Measurements from ENCODE around the gene AMFR. TPM values are rescaled to one million over a fixed set of nuclear protein-coding genes. Genes with fewer than 3 reads are reported as not detected.

The AMFR gene
- total RNA-seq, 2 donors from 2014 or later: 64.8 to 102 TPM

GRCh38 chr16:56331399-56331798 is 93.9 kb downstream of the AMFR start:
- Mint-ChIP-seq H3K4me1 (peaks cover 3% of the 10 kb centered on the region), H3K27ac (no peak overlapping the region), H3K4me3 (no peak overlapping the region), H3K36me3 (ENCODE audit: low read depth) (peaks cover 3% of the 10 kb centered on the region), H3K27me3 (no peaks in the 10 kb centered on the region)
- DNase-seq (no peak), ATAC-seq (no peak)
- no peaks in the 10 kb centered on the region for H3K9me3 ChIP-seq (ENCODE audit: control insufficient read depth, low read length, poor library complexity, severe bottlenecking)

- peaks cover 3% of the 10 kb centered on the region for H3K36me3 Mint-ChIP-seq (ENCODE audit: low read depth)
- peak overlapping the region; percentile 61 for H3K27ac Mint-ChIP-seq
- peaks cover 8% of the 10 kb centered on the region for H3K4me1 Mint-ChIP-seq
- DNase-seq: no peak
- H3K9me3 ChIP-seq (ENCODE audit: control insufficient read depth, low read length, poor library complexity, severe bottlenecking): no peaks in the 10 kb centered on the region
- no peak overlapping the region for H3K4me3 Mint-ChIP-seq
- H3K27me3 Mint-ChIP-seq: no peaks in the 10 kb centered on the region
- no peak for ATAC-seq
Measured at GRCh38 chr16:56330476-56330875, 94.9 kb downstream of the AMFR start.

- H3K27ac Mint-ChIP-seq: no peak overlapping the region
- H3K4me1 Mint-ChIP-seq: peaks cover 8% of the 10 kb centered on the region
- peaks cover 3% of the 10 kb centered on the region for H3K36me3 Mint-ChIP-seq (ENCODE audit: low read depth)
- no peak for ATAC-seq
- DNase-seq: no peak
- no peak overlapping the region for H3K4me3 Mint-ChIP-seq
- no peaks in the 10 kb centered on the region for H3K9me3 ChIP-seq (ENCODE audit: control insufficient read depth, low read length, poor library complexity, severe bottlenecking)
- no peaks in the 10 kb centered on the region for H3K27me3 Mint-ChIP-seq
Measured at GRCh38 chr16:56329887-56330286, 95.5 kb downstream of the AMFR start.

- Mint-ChIP-seq H3K4me3 (no peak overlapping the region), H3K27me3 (no peaks in the 10 kb centered on the region), H3K27ac (no peak overlapping the region), H3K36me3 (ENCODE audit: low read depth) (peaks cover 3% of the 10 kb centered on the region), H3K4me1 (peaks cover 8% of the 10 kb centered on the region)
- no peak for ATAC-seq
- DNase-seq: no peak
- H3K9me3 ChIP-seq (ENCODE audit: control insufficient read depth, low read length, poor library complexity, severe bottlenecking): no peaks in the 10 kb centered on the region
Measured at GRCh38 chr16:56328276-56329022, 96.9 kb downstream of the AMFR start.

- H3K4me1 Mint-ChIP-seq: peaks cover 8% of the 10 kb centered on the region
- H3K36me3 Mint-ChIP-seq (ENCODE audit: low read depth): peaks cover 3% of the 10 kb centered on the region
- no peak overlapping the region for H3K4me3 Mint-ChIP-seq
- no peaks in the 10 kb centered on the region for H3K9me3 ChIP-seq (ENCODE audit: control insufficient read depth, low read length, poor library complexity, severe bottlenecking)
- H3K27me3 Mint-ChIP-seq: peaks cover under 1% of the 10 kb centered on the region
- H3K27ac Mint-ChIP-seq: no peak overlapping the region
- ATAC-seq: no peak
- no peak for DNase-seq
Measured at GRCh38 chr16:56327929-56328258, 97.5 kb downstream of the AMFR start.

GRCh38 chr16:56327071-56327928 is 98.0 kb downstream of the AMFR start:
- H3K27ac Mint-ChIP-seq: no peak overlapping the region

GRCh38 chr16:56325956-56326355 is 99.4 kb downstream of the AMFR start:
- no peaks in the 10 kb centered on the region for H3K36me3 Mint-ChIP-seq (ENCODE audit: low read depth)
- no peak overlapping the region for H3K4me3 Mint-ChIP-seq
- no peak for ATAC-seq
- no peak for DNase-seq
- H3K27me3 Mint-ChIP-seq: peaks cover 4% of the 10 kb centered on the region
- peaks cover 4% of the 10 kb centered on the region for H3K4me1 Mint-ChIP-seq
- no peaks in the 10 kb centered on the region for H3K9me3 ChIP-seq (ENCODE audit: control insufficient read depth, low read length, poor library complexity, severe bottlenecking)
- peak overlapping the region; percentile 6 for H3K27ac Mint-ChIP-seq

More at GRCh38 chr16:56327071-56327928, 98.0 kb downstream of the AMFR start:
- no peaks in the 10 kb centered on the region for H3K9me3 ChIP-seq (ENCODE audit: control insufficient read depth, low read length, poor library complexity, severe bottlenecking)
- no peak for DNase-seq
- Mint-ChIP-seq H3K27me3 (peaks cover 4% of the 10 kb centered on the region), H3K4me3 (no peak overlapping the region), H3K36me3 (ENCODE audit: low read depth) (peaks cover 1% of the 10 kb centered on the region), H3K4me1 (peaks cover 6% of the 10 kb centered on the region)
- no peak for ATAC-seq

GRCh38 chr16:56324406-56324805 is 100.9 kb downstream of the AMFR start:
- H3K9me3 ChIP-seq (ENCODE audit: control insufficient read depth, low read length, poor library complexity, severe bottlenecking): no peaks in the 10 kb centered on the region
- peaks cover 4% of the 10 kb centered on the region for H3K27me3 Mint-ChIP-seq
- ATAC-seq: no peak
- peaks cover 4% of the 10 kb centered on the region for H3K4me1 Mint-ChIP-seq
- H3K4me3 Mint-ChIP-seq: no peak overlapping the region
- no peak overlapping the region for H3K27ac Mint-ChIP-seq
- H3K36me3 Mint-ChIP-seq (ENCODE audit: low read depth): no peaks in the 10 kb centered on the region
- no peak for DNase-seq

GRCh38 chr16:56321571-56321970 is 103.8 kb downstream of the AMFR start:
- Mint-ChIP-seq H3K27me3 (peaks cover 4% of the 10 kb centered on the region), H3K36me3 (ENCODE audit: low read depth) (no peaks in the 10 kb centered on the region), H3K4me3 (no peak overlapping the region), H3K27ac (no peak overlapping the region), H3K4me1 (peaks cover 12% of the 10 kb centered on the region)
- ATAC-seq (no peak), DNase-seq (no peak)
- no peaks in the 10 kb centered on the region for H3K9me3 ChIP-seq (ENCODE audit: control insufficient read depth, low read length, poor library complexity, severe bottlenecking)

- no peak for DNase-seq
- Mint-ChIP-seq H3K27me3 (peaks cover 4% of the 10 kb centered on the region), H3K27ac (no peak overlapping the region), H3K4me1 (peaks cover 9% of the 10 kb centered on the region), H3K36me3 (ENCODE audit: low read depth) (no peaks in the 10 kb centered on the region), H3K4me3 (no peak overlapping the region)
- no peaks in the 10 kb centered on the region for H3K9me3 ChIP-seq (ENCODE audit: control insufficient read depth, low read length, poor library complexity, severe bottlenecking)
- no peak for ATAC-seq
Measured at GRCh38 chr16:56320811-56321558, 104.4 kb downstream of the AMFR start.

GRCh38 chr16:56320056-56320455 is 105.3 kb downstream of the AMFR start:
- Mint-ChIP-seq H3K27me3 (peaks cover 4% of the 10 kb centered on the region), H3K36me3 (ENCODE audit: low read depth) (no peaks in the 10 kb centered on the region), H3K27ac (no peak overlapping the region), H3K4me1 (peaks cover 9% of the 10 kb centered on the region), H3K4me3 (no peak overlapping the region)
- no peak for ATAC-seq
- H3K9me3 ChIP-seq (ENCODE audit: control insufficient read depth, low read length, poor library complexity, severe bottlenecking): no peaks in the 10 kb centered on the region
- no peak for DNase-seq

GRCh38 chr16:56319376-56319775 is 106.0 kb downstream of the AMFR start:
- ATAC-seq (no peak), DNase-seq (no peak)
- Mint-ChIP-seq H3K27me3 (peaks cover 4% of the 10 kb centered on the region), H3K4me3 (no peak overlapping the region), H3K27ac (no peak overlapping the region), H3K4me1 (peaks cover 10% of the 10 kb centered on the region), H3K36me3 (ENCODE audit: low read depth) (no peaks in the 10 kb centered on the region)
- no peaks in the 10 kb centered on the region for H3K9me3 ChIP-seq (ENCODE audit: control insufficient read depth, low read length, poor library complexity, severe bottlenecking)

GRCh38 chr16:56318827-56319140 is 106.6 kb downstream of the AMFR start:
- H3K27ac Mint-ChIP-seq: no peak overlapping the region
- H3K27me3 Mint-ChIP-seq: peaks cover 4% of the 10 kb centered on the region
- no peak for ATAC-seq
- DNase-seq: no peak
- peaks cover 10% of the 10 kb centered on the region for H3K4me1 Mint-ChIP-seq
- no peak overlapping the region for H3K4me3 Mint-ChIP-seq
- no peaks in the 10 kb centered on the region for H3K9me3 ChIP-seq (ENCODE audit: control insufficient read depth, low read length, poor library complexity, severe bottlenecking)
- H3K36me3 Mint-ChIP-seq (ENCODE audit: low read depth): no peaks in the 10 kb centered on the region

All from T-helper 17 cell (primary cell).